Activated CD4-positive, alpha-beta T cell treated with anti-CD3 and anti-CD28 coated beads, Interleukin-2, amount 10 ng/mL, durations not matched to agents 24 days and 14 days (primary cell): Measurements from ENCODE around the gene PNPO. TPM values are rescaled to one million over a fixed set of nuclear protein-coding genes. Genes with fewer than 3 reads are reported as not detected.
"Not testable (repeated sequence)": the region's sequence is repeated elsewhere in the genome, so short reads cannot be mapped to it uniquely, and the experiment has no call there.

Experiments
- DNase-seq: peaks from one replicate; pipeline ENCODE4 v3.0.0; 2022
- H3K27ac Mint-ChIP-seq: one replicate; pipeline ENCODE4 v1.8.0; 2022; ENCODE audit warnings: mild to moderate bottlenecking, mixed read lengths
- H3K27me3 Mint-ChIP-seq: one replicate; pipeline ENCODE4 v1.8.0; 2022; ENCODE audit warnings: mixed read lengths
- H3K36me3 Mint-ChIP-seq: one replicate; pipeline ENCODE4 v1.8.0; 2022; ENCODE audit warnings: low read depth, mild to moderate bottlenecking, mixed read lengths
- H3K4me1 Mint-ChIP-seq: one replicate; pipeline ENCODE4 v1.8.0; 2021; ENCODE audit warnings: mixed read lengths
- H3K4me3 Mint-ChIP-seq: one replicate; pipeline ENCODE4 v1.8.0; 2022; ENCODE audit warnings: mild to moderate bottlenecking, moderate library complexity, mixed read lengths
- H3K9me3 Mint-ChIP-seq: one replicate; pipeline ENCODE4 v1.8.0; 2021; ENCODE audit warnings: mixed read lengths
- intact Hi-C: fragments of 100-400 bp; cut with micrococcal nuclease; formaldehyde crosslinking; loops from one replicate; pipeline ENCODE4 v1.15.1; 2023
- total RNA-seq: library from RNA; stranded (reverse); gene quantifications from 2 replicates; pipeline ENCODE4 v1.2.3, GENCODE V29; 2022

PNPO gene
- total RNA-seq, 1 donor from 2014 or later: 61.5 TPM

DNA sequence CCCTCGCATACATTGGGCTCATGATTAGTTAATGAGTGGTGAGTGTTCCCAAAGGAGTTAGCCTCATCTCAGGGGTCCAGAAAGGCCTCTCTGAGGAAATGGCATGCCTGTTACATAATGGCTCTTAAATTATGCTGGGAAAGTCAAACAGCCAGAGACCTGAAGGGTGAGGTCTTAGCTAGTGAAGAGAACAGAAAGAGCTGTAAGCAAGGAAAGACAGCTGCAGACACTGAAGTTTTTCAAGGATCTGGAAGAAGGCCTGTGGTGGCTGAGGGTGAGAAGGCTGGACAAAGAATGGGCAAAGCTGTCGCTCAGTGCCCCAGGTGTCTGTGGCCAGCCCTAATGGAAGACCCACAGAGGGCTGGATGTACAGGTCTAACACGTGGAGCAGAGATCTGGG lies 34.9 kb upstream of the PNPO start:
- intact Hi-C loops: no loop called here
- Mint-ChIP-seq H3K4me3 (no peak overlapping the region), H3K36me3 (peaks cover 29% of the 10 kb centered on the region), H3K27ac (no peak overlapping the region), H3K9me3 (no peaks in the 10 kb centered on the region), H3K4me1 (peaks cover 20% of the 10 kb centered on the region), H3K27me3 (no peaks in the 10 kb centered on the region)
- DNase-seq: no peak

DNA sequence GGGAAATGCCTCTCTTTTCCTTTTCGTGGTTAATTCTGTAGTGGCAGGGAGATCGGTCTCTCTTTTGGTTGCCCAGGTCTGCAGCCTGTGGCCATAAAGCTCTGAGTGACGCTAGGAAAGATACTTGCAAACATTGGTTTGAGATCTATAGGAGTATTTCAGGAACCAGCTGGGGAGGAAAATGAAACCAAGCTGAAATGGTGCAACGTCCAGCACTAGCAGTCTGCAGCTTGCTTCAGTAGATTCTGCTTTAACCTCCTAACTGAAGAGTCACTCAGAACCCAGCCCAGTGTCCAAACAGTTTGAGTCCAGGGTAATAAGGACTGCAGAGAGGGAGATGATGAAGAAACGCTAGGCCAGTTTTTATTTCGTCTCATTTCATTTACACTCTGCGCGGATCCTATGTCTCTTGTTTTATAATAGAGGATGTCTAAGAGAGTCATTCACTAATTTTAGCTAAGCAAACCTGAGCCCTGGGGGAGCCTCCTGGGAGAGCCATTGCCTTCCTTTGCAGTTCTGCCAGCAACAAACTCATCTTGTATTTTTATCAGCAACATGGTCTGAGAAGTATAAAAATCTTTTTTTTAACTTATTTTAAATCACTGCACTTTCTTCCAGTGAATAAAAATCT lies 33.3 kb upstream of the PNPO start:
- Mint-ChIP-seq H3K36me3 (peaks cover 24% of the 10 kb centered on the region), H3K27ac (no peak overlapping the region), H3K27me3 (no peaks in the 10 kb centered on the region), H3K4me1 (peaks cover 12% of the 10 kb centered on the region), H3K9me3 (no peaks in the 10 kb centered on the region), H3K4me3 (no peak overlapping the region)
- intact Hi-C loops: no loop called here
- DNase-seq: no peak

DNA sequence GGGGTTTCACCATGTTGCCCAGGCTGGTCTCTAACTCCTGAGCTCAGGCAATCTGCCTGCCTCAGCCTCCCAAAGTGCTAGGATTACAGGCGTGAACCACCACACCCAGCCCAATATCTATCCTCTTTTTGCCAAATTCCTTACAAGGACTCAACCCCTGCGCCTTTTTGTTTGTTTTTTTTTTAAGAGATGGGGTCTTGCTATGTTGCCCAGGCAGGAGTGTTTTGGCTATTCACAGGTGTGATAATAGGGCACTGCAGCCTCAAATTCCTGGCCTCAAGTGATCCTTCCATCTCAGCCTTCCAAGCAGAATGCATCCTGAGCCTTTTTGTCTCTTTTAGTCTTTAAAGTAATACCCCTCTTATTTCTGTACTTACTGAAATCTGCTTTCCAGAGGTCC lies 28.3 kb upstream of the PNPO start:
- Mint-ChIP-seq H3K4me1 (peaks cover 6% of the 10 kb centered on the region), H3K4me3 (no peak overlapping the region), H3K36me3 (peaks cover 20% of the 10 kb centered on the region), H3K27me3 (no peaks in the 10 kb centered on the region), H3K27ac (no peak overlapping the region), H3K9me3 (no peaks in the 10 kb centered on the region)
- intact Hi-C loops: no loop called here
- no peak for DNase-seq

DNA sequence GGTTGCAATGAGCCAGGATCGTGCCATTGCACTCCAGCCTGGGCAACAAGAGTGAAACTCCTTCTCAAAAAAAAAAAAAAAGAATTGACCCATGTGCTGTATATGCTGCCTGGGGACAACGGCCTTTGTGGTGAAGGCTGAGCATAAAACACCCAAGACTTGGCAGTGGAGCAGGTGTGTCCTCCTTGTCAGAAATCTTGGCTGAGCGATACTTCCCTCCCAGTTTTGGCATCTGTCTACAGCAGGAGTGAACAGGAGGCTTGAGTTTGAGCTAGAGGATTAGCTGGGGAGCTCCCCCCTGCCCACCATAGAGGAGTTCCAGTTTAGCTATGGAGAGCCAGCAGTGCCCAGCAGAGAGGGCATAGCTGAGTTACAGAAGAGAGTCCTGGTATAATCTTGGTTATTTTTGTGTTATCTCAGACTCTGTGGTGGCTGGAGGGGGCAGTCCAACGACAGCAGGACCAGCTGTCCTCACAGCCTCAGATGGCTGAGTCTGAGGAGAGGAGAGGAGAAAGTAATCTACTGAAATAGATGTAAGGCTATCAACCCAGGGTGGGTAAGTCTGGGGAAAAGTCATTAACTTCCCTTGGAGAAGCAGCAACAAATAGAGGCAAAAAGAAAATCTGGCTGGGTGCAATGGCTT lies 26.9 kb upstream of the PNPO start:
- H3K4me1 Mint-ChIP-seq: peaks cover 3% of the 10 kb centered on the region
- H3K36me3 Mint-ChIP-seq: peaks cover 19% of the 10 kb centered on the region
- intact Hi-C loops: no loop called here
- no peak overlapping the region for H3K27ac Mint-ChIP-seq
- H3K9me3 Mint-ChIP-seq: no peaks in the 10 kb centered on the region
- DNase-seq: no peak
- no peaks in the 10 kb centered on the region for H3K27me3 Mint-ChIP-seq
- no peak overlapping the region for H3K4me3 Mint-ChIP-seq

DNA sequence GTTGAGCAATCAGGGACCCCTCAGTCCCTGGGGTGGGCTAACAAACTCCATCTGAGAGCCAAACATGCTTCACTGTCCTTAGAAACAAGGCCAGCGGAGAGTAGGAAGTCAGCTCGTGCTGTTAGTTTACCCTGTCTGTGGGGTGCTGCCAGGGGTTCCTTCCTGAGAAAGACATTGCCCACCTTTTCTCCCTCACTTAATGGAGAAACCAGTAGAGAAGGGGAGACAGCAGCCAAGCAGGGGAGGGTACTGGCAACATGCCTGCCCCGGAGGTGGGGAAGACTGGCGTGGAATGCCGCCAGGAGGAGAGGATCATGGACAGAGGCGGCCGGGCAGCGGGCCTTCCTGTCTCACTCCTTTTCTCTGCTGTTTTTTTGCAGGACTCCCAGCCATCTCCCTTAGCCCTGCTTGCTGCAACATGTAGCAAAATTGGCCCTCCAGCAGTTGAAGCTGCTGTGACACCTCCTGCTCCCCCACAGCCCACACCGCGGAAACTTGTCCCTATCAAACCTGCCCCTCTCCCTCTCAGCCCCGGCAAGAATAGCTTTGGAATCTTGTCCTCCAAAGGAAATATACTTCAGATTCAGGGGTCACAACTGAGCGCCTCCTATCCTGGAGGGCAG lies 25.5 kb upstream of the PNPO start:
- Mint-ChIP-seq H3K27ac (no peak overlapping the region), H3K36me3 (peaks cover 18% of the 10 kb centered on the region), H3K9me3 (no peaks in the 10 kb centered on the region), H3K27me3 (no peaks in the 10 kb centered on the region), H3K4me3 (no peak overlapping the region), H3K4me1 (peaks cover 3% of the 10 kb centered on the region)
- intact Hi-C loops: no loop called here
- DNase-seq: no peak

DNA sequence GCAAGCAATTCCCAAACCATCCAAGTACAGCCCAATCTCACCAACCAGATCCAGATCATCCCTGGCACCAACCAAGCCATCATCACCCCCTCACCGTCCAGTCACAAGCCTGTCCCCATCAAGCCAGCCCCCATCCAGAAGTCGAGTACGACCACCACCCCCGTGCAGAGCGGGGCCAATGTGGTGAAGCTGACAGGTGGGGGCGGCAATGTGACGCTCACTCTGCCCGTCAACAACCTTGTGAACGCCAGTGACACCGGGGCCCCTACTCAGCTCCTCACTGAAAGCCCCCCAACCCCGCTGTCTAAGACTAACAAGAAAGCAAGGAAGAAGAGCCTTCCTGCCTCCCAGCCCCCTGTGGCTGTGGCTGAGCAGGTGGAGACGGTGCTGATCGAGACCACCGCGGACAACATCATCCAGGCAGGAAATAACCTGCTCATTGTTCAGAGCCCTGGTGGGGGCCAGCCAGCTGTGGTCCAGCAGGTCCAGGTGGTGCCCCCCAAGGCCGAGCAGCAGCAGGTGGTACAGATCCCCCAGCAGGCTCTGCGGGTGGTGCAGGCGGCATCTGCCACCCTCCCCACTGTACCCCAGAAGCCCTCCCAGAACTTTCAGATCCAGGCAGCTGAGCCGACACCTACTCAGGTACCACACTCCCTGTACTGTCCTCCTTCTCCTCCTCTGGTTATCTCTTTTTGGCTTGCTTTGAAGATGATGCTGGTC lies 24.7 kb upstream of the PNPO start:
- Mint-ChIP-seq H3K27ac (no peak overlapping the region), H3K4me3 (no peak overlapping the region), H3K9me3 (no peaks in the 10 kb centered on the region), H3K36me3 (peaks cover 21% of the 10 kb centered on the region), H3K27me3 (no peaks in the 10 kb centered on the region), H3K4me1 (peaks cover 4% of the 10 kb centered on the region)
- intact Hi-C loops: no loop called here
- DNase-seq: no peak

DNA sequence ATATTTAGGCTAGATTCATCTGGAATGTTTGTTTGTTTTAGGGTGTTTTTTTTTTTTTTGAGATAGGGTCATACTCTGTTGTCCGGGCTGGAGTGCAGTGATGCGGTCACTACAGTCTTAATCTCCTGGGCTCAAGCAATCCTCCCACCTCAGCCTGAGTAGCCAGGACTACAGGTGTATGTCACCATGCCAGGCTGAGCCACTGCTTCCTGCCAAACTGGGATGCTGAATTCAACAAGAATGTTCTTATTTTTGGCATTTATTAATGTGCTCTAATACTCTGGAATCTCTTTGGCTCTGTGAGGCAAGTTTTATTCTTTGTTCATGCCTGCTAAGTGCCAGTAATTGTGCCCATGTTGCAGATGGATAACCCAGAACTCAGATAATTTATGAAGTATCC lies 23.8 kb upstream of the PNPO start:
- intact Hi-C loops: no loop called here
- no peak for DNase-seq
- H3K4me1 Mint-ChIP-seq: peaks cover 4% of the 10 kb centered on the region
- H3K27ac Mint-ChIP-seq: no peak overlapping the region
- no peak overlapping the region for H3K4me3 Mint-ChIP-seq
- H3K36me3 Mint-ChIP-seq: peaks cover 25% of the 10 kb centered on the region
- no peaks in the 10 kb centered on the region for H3K27me3 Mint-ChIP-seq
- H3K9me3 Mint-ChIP-seq: no peaks in the 10 kb centered on the region

DNA sequence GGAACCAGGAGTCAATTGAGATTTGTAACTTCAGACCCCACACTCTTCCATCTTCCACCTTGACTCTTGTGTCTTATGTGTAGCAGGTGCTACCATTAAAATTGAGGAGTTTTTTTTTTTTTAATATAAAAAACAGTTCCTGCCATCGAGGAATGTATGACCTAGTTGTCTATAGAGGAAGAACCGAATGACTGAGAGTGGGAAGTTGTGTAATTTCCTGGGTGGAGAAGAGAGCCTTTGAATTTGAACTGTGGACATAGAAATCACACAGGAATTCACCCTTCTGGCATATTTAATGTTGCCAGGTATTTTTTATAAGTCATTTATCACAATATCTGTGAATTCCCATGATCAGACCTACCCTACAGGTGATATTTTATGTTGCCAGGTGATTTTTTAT lies 23.4 kb upstream of the PNPO start:
- H3K36me3 Mint-ChIP-seq: peaks cover 25% of the 10 kb centered on the region
- no peak for DNase-seq
- no peaks in the 10 kb centered on the region for H3K27me3 Mint-ChIP-seq
- no peak overlapping the region for H3K4me3 Mint-ChIP-seq
- peaks cover 4% of the 10 kb centered on the region for H3K4me1 Mint-ChIP-seq
- H3K9me3 Mint-ChIP-seq: no peaks in the 10 kb centered on the region
- intact Hi-C loops: no loop called here
- no peak overlapping the region for H3K27ac Mint-ChIP-seq

DNA sequence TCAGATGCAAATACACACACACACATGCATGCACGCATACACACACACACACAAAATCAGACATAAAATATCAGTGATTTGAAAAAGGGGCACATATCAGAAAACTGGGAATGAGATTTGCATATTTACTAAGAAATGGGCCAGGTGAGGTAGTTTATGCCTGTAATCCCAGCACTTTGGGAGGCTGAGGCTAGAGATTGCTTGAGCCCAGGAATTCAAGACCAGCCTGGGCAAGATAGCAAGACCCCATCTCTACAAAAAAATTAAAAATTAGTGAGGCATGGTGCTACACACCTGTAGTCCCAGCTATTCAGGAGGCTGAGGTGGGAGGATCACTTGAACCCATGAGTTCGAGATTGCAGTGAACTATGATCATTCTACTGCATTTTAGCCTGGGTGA lies 22.4 kb upstream of the PNPO start:
- no peaks in the 10 kb centered on the region for H3K9me3 Mint-ChIP-seq
- intact Hi-C loops: no loop called here
- no peaks in the 10 kb centered on the region for H3K27me3 Mint-ChIP-seq
- H3K36me3 Mint-ChIP-seq: peaks cover 33% of the 10 kb centered on the region
- no peak overlapping the region for H3K27ac Mint-ChIP-seq
- no peak for DNase-seq
- H3K4me1 Mint-ChIP-seq: peaks cover 4% of the 10 kb centered on the region
- no peak overlapping the region for H3K4me3 Mint-ChIP-seq

DNA sequence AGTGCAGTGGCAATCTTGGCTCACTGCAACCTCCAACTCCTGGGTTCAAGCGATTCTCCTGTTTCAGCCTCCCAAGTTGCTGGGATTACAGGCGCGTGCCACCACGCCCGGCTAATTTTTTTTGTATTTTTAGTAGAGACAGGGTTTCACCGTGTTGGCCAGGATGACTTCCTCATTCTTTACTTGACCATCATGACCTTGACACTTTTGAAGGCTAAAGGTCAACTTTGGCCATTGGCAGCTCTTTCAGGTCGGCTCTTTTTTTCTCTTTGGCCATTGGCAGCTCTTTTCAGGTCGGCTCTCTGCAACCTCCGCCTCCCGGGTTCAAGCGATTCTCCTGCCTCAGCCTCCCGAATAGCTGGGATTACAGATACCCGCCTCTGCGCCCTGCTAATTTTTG lies 21.5 kb upstream of the PNPO start:
- H3K27ac Mint-ChIP-seq, H3K4me1 Mint-ChIP-seq, intact Hi-C loops, DNase-seq, H3K9me3 Mint-ChIP-seq, H3K4me3 Mint-ChIP-seq, H3K27me3 Mint-ChIP-seq: not testable (repeated sequence)
- peaks cover 38% of the 10 kb centered on the region for H3K36me3 Mint-ChIP-seq

DNA sequence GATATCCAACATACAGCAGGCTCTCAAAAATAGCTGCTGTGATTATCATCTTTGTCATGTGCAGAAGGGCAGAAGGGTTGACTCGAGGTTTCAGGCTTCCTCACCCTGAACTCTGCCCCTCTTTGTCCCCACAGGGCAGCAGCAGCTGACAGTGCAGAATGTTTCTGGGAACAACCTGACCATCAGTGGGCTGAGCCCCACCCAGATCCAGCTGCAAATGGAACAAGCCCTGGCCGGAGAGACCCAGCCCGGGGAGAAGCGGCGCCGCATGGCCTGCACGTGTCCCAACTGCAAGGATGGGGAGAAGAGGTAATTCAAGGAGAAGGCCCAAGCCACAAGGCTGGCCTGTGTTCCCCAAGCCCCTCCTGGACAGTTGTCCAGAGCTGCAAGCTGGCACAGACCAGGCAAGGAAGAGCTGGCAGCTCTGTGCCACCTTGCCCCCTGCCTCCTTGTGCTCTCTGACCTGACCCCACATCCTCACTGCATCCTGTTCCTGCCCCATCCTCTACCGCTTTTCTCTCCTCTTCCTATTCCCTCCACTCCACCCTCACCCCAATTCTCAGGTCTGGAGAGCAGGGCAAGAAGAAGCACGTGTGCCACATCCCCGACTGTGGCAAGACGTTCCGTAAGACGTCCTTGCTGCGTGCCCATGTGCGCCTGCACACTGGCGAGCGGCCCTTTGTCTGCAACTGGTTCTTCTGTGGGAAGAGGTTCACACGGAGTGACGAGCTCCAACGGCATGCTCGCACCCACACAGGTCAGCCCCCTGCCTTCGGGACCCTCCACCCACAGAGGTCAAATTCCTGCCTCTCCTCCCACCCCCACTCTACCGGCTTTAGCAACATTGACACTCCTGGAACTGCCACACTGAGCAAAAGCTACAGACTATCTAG lies 16.3 kb upstream of the PNPO start:
- DNase-seq: no peak
- Mint-ChIP-seq H3K27ac (no peak overlapping the region), H3K36me3 (peaks cover 47% of the 10 kb centered on the region), H3K4me1 (peaks cover 4% of the 10 kb centered on the region), H3K9me3 (no peaks in the 10 kb centered on the region), H3K4me3 (no peak overlapping the region), H3K27me3 (no peaks in the 10 kb centered on the region)
- intact Hi-C loops: no loop called here

DNA sequence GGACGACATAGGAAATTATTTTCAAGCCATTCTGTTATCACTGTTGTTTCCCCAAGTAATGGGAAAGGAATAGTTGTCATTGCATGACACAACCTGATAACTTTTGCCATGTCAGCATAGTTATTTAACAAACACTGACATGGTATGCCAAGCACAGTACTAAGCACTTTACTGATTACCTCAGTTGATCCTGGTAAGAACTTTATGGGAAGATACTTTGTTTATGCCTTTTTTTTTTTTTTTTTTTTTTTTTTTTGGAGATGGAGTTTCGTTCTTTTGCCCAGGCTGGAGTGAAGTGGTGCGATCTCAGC lies 15.7 kb upstream of the PNPO start:
- Mint-ChIP-seq H3K4me3 (no peak overlapping the region), H3K36me3 (peaks cover 52% of the 10 kb centered on the region), H3K4me1 (peaks cover 4% of the 10 kb centered on the region), H3K27me3 (no peaks in the 10 kb centered on the region), H3K27ac (no peak overlapping the region), H3K9me3 (no peaks in the 10 kb centered on the region)
- intact Hi-C loops: no loop called here
- no peak for DNase-seq

DNA sequence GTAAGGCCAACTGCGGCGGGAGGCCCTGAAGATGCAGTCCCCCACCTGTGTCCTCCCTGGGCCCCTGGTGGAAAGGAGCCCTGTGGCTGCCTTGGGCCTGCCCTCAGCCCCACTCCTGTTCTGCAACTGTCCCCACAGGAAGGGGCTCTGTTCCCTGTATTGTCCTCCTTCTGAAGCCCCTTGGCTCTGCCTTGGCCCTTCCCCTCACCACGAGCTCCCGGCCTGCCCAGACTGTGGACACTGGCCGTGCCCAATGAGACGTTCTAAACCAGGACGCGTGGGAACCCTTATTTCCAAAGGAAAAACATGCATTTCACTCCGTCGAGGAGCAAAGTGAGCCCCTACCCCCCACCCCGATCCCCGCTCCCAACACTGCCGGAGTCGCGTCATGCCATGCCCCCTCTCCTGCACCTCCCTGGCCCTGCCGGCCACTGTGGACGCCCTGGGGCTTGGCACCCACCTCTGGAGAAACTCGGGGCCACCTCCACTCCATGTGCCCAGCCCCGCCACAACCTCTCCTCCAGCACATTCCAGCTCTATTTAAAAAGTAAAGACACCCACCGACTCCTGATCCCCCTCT lies 13.5 kb upstream of the PNPO start:
- Mint-ChIP-seq H3K4me3 (no peak overlapping the region), H3K9me3 (no peaks in the 10 kb centered on the region), H3K27me3 (no peaks in the 10 kb centered on the region), H3K36me3 (peaks cover 44% of the 10 kb centered on the region), H3K4me1 (peaks cover 2% of the 10 kb centered on the region), H3K27ac (no peak overlapping the region)
- no peak for DNase-seq
- intact Hi-C loops: no loop called here
